Peyer's patch (tissue), 4 donors: ENCODE measurements around the gene PTGFRN.
"Not testable (repeated sequence)": the region's sequence is repeated elsewhere in the genome, so short reads cannot be mapped to it uniquely, and the experiment has no call there.

Experiments
- POLR2A ChIP-seq, 2 donors: fragments of 450-650 bp; IDR thresholded peaks; one replicate each; pipeline ENCODE4 v1.5.1; 2017; ENCODE audit warnings: antibody characterized with exemption in 2 of 2, mild to moderate bottlenecking in 2 of 2, moderate library complexity in 2 of 2
- TF ChIP-seq, protein P1 (sequence below), 6 experiments: fragments of 450-650 bp in 4 of 6; fragments of 200-600 bp in 2 of 6; sonication (generic) in 1 of 6; IDR thresholded peaks; one replicate each; pipeline ENCODE4 v1.5.1; 2017 to 2019; ENCODE audit warnings: antibody characterized with exemption in 6 of 6, mild to moderate bottlenecking in 3 of 6, moderate library complexity in 1 of 6

DNA sequence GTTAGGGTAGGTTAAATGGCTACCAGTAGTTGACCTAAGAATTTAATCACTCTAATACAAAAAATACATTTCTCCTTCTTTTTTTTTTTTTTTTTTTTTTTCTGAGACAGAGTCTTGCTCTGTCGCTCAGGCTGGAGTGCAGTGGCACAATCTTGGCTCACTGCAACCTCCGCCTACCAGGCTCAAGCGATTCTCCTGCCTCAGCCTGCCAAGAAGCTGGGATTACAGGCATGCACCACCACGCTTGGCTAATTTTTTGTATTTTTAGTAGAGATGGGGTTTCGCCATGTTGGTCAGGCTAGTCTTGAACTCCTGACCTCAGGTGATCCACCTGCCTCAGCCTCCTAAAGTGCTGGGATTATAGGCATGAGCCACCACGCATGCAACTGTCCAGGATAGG, 33.8 kb upstream of the PTGFRN start:
- TF ChIP-seq, protein P1, sequence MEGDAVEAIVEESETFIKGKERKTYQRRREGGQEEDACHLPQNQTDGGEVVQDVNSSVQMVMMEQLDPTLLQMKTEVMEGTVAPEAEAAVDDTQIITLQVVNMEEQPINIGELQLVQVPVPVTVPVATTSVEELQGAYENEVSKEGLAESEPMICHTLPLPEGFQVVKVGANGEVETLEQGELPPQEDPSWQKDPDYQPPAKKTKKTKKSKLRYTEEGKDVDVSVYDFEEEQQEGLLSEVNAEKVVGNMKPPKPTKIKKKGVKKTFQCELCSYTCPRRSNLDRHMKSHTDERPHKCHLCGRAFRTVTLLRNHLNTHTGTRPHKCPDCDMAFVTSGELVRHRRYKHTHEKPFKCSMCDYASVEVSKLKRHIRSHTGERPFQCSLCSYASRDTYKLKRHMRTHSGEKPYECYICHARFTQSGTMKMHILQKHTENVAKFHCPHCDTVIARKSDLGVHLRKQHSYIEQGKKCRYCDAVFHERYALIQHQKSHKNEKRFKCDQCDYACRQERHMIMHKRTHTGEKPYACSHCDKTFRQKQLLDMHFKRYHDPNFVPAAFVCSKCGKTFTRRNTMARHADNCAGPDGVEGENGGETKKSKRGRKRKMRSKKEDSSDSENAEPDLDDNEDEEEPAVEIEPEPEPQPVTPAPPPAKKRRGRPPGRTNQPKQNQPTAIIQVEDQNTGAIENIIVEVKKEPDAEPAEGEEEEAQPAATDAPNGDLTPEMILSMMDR (IDR thresholded peaks at IDR 0.05) = not testable (repeated sequence)
- not testable (repeated sequence) for TF ChIP-seq POLR2A (IDR thresholded peaks at IDR 0.05)
